Activated CD4-positive, alpha-beta T cell treated with anti-CD3 and anti-CD28 coated beads for 24 hours (primary cell): ENCODE data around the gene DMBT1.
"Not testable (repeated sequence)": the region's sequence is repeated elsewhere in the genome, so short reads cannot be mapped to it uniquely, and the experiment has no call there.

ENCODE experiments used
- DNase-seq, 2 donors: peaks; one replicate each; pipeline ENCODE4 v3.0.0-alpha.2; 2020; ENCODE audit warnings: low read depth in 2 of 2

Gene DMBT1

DNA sequence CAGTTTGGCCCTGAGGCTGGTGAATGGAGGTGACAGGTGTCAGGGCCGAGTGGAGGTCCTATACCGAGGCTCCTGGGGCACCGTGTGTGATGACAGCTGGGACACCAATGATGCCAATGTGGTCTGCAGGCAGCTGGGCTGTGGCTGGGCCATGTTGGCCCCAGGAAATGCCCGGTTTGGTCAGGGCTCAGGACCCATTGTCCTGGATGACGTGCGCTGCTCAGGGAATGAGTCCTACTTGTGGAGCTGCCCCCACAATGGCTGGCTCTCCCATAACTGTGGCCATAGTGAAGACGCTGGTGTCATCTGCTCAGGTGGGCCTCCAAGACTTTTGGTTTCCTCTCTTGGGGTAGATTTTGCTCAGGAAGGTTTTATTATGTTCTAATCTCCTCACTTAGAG lies 25.5 kb downstream of the DMBT1 start:
- DNase-seq, result not testable (repeated sequence)

- no peak for DNase-seq
These were observed 26.7 kb downstream of the DMBT1 start for GRCh38 chr10:122587098-122587760.

DNA sequence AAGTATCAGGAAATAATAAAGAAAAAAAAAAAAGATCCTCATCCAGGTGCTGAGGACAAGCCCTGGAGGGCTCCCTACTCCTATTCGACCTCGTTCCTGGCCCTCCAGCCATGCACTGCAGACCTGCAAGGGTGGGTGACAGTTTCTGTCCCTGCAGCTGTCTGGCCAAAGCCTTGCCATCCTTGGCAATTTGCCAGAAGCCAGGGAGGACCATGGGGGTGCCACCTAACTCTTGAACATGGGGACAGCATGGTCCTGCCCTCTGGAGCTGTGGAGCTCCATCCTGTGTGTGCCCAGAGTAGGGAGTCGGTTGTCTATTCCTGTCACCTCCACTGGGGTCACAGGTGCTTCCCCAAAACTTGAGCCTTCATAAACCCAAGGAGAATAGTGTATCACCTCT lies 27.8 kb downstream of the DMBT1 start:
- no peak for DNase-seq

DNA sequence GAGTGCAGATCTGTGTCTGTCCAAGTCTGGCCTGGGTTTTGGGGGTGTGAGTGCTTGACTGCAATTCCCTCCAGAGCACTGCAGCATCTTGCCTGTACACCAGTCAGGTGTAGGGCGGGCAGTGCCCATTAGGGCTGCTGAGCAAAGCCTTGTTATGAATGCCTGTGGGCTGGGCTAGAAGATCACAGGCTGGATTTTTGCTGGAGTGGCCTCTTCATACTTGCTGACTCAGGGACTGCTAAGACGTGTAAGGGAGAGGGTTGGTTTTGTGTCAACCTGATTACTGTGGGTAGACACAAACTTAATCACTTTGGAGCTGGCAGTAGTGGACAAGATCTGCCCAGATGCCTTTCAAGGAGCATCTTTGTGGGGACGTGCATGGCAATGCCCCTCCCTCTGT lies 29.6 kb downstream of the DMBT1 start:
- DNase-seq, result no peak

DNA sequence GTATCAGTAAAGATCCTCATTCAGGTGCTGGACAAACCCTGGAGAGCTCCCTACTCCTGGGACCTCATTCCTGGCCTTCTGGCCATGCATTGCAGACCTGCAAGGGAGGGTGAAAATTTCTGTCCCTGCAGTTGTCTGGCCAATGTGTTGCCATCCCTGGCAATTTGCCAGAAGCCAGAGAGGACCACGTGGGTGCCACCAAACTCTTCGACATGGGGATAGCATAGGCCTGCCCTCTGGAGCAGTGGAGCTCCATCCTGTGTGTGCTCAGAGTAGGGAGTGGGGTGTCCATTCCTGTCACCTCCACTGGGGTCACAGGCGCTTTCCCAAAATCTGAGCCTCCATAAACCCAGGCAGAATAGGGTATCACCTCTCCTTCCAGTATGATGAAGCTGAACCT lies 31.2 kb downstream of the DMBT1 start:
- no peak for DNase-seq

- no peak for DNase-seq
These were observed 31.6 kb downstream of the DMBT1 start for GRCh38 chr10:122592161-122592560.

GRCh38 chr10:122617476-122618270 lies 57.1 kb downstream of the DMBT1 start:
- DNase-seq, result no peak

GRCh38 chr10:122618461-122619165 lies 58.1 kb downstream of the DMBT1 start:
- DNase-seq, result no peak

- not testable (repeated sequence) for DNase-seq
These were observed 60.4 kb downstream of the DMBT1 start for GRCh38 chr10:122620961-122621360.

DNA sequence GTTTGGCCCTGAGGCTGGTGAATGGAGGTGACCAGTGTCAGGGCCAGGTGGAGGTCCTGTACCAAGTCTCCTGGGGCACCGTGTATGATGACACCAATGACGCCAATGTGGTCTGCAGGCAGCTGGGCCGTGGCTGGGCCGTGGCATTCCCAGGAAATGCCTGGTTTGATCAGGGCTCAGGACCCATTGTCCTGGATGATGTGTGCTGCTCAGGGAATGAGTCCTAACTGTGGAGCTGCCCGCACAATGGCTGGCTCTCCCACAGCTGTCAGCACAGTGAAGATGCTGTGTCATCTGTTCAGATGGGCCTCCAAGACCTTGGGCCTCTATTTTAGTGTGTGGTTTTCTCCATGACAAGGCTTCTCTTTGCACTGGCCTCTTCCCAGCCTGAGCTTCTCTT lies 64.0 kb downstream of the DMBT1 start:
- DNase-seq, result no peak

- DNase-seq, result no peak
These were observed 70.0 kb downstream of the DMBT1 start for GRCh38 chr10:122630526-122630925.

DNA sequence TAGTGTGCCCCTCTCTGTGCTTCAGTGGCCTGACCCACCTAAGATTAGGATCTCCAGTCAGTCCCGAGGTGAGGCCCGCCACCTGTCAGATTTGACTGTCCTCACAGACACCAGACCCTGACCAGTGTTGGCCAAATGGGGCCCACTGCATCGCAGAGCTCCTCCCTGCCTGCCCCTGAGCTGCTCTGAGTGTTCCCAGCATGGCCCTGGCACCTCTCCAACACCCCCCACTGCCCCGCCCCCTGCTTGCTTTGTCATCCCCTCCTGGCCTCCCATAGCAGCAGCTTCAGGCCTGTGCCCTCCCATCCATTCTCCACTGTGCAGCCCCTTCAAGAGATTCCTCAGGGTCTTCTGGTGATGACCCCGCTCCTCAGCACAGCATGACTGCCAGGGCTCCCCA lies 71.5 kb downstream of the DMBT1 start:
- no peak for DNase-seq

DNA sequence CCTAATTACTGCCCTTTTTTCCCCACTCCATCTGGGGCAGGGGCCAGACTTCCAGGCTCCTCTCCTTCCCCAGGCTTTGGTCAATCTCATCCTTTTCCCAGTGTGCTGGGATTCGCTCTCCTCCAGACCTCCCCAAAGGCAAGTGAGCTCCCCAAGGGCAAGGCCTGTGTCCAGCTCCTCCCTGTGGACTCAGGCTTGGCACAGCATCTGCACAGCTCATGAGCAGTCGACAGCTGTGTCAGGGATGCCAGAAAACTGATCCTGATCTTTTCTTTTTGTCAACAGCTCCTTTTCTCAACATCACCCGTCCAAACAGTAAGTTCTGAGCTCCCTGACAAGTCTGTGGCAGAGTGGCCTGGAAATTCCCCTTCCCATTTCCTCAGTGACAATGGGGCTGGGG lies 72.0 kb downstream of the DMBT1 start:
- no peak for DNase-seq

- DNase-seq, result no peak
These were observed 76.4 kb downstream of the DMBT1 start for GRCh38 chr10:122636953-122637352.

DNA sequence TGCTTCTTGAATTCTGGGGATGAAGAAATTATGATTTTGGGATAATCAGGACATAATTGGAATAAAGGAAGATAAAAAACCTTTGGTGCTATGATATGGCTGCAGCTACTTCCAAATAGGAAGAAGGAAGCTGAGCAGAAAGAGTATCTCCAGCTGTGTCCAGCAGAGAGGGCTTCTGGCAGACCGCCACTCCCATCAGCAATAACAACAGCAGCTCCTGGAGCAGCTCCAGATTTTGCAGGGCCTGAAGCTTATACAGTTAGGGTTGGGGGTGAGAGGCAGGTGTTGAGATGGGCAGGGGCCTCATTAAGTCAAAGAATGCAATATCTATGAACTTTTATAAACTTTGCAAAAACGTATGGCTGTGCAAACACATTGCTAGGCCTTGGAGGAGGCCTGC lies 76.8 kb downstream of the DMBT1 start:
- DNase-seq, result no peak

- no peak for DNase-seq
These were observed 77.6 kb downstream of the DMBT1 start for GRCh38 chr10:122638106-122638505.

DNA sequence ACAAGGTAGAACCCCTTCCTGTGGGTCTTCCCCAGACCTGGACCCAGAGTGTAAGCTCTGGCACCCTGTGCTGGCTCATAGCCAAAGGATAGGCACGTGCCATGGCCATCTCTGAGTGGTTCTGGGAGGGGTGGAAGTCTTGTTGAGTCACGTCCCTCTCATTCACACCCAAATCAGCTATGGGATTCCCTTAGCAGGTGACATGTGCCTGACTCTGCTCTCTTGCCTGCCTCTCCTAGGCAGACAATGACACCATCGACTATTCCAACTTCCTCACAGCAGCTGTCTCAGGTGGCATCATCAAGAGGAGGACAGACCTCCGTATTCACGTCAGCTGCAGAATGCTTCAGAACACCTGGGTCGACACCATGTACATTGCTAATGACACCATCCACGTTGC lies 79.2 kb downstream of the DMBT1 start:
- no peak for DNase-seq

- no peak for DNase-seq
These were observed 80.4 kb downstream of the DMBT1 start for GRCh38 chr10:122640921-122641320.

DNA sequence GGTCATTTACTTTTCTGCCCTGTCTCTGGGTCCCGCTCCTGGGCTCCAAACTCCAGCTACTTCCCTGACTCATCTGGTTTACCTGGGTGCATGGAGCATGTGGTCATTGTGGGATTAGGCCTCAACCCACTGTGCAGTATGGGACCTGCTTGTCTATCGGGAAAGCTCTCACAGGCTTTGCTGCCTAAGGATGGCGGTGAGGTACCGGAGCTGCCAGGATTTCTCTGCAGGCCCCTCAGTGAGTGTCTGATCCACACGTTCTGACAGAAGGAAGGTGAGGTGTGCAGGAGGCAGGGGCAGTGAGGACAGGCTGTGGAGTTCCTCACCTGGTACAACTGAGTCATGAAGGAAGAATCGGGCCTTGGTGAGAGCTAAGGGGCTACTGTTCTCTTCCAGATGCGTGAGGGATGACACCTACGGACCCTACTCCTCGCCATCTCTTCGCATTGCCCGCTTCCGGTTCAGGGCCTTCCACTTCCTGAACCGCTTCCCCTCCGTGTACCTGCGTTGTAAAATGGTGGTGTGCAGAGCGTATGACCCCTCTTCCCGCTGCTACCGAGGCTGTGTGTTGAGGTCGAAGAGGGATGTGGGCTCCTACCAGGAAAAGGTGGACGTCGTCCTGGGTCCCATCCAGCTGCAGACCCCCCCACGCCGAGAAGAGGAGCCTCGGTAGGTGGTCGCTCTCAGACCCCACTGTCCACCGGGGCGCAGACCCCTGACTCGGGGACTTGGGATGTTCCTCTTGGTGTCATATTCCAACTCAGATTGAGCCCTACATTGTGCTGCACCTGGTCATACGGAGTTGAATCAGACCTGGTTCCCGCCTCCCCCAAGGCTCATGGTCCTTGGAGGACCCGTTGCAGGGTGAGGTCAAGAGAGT lies 82.4 kb downstream of the DMBT1 start:
- DNase-seq, result no peak

GRCh38 chr10:122643931-122644534 lies 83.5 kb downstream of the DMBT1 start:
- no peak for DNase-seq
